Activated CD4-positive, alpha-beta T cell treated with anti-CD3 and anti-CD28 coated beads for 48 hours (primary cell): ENCODE data around the gene SORCS2.

Experiments
- DNase-seq: peaks from one replicate; pipeline ENCODE4 v3.0.0-alpha.2; 2020

The SORCS2 gene

GRCh38 chr4:7763106-7763505 is 570.8 kb downstream of the SORCS2 start:
- no peak for DNase-seq

GRCh38 chr4:7763788-7764187 is 571.5 kb downstream of the SORCS2 start:
- no peak for DNase-seq

- no peak for DNase-seq
Observed at GRCh38 chr4:7764466-7764865, 572.1 kb downstream of the SORCS2 start.

GRCh38 chr4:7765666-7766065 is 573.3 kb downstream of the SORCS2 start:
- no peak for DNase-seq

DNA sequence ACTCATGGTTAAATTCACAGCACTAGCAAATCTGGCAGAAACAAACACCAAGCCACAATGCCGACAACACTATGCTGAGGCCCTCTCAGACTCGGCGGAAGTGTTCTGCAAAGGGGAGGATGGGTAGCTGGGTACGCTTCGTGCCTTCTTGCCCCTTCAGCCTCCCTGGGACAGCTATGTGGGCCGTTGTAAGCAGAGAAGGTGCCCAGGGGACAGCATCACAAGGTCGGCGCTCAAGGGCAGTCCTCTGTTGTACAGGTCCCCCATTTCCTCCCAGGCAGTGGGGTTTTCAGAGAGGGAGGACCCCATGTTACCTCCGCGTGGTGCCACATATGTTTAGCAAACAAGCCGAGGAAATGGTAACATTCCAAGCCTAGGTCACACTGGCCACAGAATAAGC is 573.7 kb downstream of the SORCS2 start:
- no peak for DNase-seq

- DNase-seq = no peak
Observed at GRCh38 chr4:7766661-7767345, 574.5 kb downstream of the SORCS2 start.

DNA sequence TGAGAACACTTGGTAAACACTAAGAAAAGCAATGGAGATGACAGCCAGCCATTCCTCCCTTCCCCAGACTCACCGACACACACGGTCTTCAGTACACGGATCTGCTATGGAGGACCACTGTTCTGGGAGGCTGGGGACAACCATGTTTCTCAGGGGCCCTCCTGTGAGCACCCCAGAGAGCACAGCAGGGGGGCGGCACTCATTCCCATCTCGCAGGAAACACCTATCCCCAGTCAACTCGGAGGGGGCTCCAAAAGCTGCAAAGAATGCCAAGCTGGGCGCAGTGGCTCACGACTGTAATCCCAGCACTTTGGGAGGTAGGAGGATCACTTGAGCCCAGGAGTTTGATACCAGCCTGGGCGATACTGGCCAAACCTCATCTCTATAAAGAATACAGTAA is 575.2 kb downstream of the SORCS2 start:
- DNase-seq = no peak

DNA sequence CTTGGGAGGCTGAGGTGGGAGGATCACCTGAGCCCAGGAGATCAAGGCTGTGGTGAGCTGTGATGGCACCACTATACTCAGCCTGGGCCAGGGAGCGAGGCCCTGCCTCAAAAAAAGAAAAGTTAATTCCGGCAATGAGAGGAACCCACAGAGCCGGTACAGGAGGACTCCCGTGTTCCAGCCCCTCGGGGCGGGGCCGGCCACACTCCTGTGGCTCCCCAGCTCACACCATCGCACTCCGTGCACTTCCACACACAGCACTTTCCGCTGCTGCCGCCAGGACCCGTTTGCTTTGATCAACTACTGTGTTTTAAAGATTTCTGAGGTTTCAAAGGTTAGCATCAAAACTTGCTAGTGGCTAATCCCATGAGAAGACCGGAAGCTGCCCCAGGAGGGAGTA is 575.6 kb downstream of the SORCS2 start:
- DNase-seq = no peak

DNA sequence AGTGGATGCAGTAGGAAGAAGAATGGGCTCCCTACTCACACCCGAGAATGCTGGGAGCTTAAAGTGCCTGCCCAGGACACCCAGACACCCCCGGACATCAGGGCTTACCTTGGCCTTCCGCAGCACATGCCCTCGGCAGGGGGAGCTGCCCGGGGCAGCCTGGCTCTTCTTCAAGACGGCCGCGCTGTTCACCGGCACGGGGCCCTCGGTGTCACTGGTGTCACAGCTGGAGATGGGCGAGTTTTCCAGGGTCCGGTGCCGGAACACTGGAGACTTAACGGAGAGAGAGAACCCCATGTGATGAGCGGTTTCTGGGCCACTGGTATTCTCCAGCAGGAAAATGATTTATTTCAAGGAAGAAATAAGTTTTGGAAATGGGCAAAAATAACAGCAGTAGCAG is 576.4 kb downstream of the SORCS2 start:
- no peak for DNase-seq

DNA sequence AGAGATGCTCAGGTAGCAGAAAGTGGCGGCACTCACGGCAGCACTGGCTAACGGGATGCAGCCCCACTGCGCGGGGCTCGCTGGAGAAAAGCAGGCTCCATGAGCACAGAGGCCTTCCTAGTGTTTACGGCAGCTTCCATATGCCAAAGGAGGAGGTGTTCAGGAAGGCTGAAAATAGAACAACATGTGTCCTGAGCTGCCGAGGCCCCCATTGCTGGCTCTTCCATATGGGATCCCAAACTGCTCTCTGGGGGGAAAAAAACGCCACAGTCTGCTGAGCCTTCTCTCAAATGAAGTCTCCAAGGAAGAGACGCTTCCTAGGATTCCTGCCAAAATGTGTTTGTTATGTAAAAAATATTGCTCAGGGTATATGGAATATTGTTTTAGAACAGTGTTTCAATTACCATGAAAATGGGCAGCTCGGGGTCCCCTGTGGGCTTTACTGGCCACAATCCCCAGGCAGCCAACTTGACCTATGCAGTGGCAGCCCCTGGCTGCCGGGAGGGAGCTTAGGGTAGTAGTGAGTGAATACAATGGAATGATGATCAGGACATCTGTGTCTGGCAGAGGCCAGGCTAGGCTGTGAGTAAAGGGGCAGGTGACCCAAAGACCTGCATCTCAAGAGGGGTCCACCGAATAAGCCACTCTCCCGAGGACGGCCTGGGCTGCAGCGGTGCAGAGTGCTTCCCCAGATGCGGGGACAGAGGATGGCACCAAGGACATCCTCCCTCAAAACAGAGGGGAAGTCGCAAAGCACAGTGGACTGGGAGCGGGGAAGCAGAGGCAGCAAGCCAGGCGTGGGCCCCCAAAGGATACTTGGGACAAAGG is 577.3 kb downstream of the SORCS2 start:
- DNase-seq = no peak

DNA sequence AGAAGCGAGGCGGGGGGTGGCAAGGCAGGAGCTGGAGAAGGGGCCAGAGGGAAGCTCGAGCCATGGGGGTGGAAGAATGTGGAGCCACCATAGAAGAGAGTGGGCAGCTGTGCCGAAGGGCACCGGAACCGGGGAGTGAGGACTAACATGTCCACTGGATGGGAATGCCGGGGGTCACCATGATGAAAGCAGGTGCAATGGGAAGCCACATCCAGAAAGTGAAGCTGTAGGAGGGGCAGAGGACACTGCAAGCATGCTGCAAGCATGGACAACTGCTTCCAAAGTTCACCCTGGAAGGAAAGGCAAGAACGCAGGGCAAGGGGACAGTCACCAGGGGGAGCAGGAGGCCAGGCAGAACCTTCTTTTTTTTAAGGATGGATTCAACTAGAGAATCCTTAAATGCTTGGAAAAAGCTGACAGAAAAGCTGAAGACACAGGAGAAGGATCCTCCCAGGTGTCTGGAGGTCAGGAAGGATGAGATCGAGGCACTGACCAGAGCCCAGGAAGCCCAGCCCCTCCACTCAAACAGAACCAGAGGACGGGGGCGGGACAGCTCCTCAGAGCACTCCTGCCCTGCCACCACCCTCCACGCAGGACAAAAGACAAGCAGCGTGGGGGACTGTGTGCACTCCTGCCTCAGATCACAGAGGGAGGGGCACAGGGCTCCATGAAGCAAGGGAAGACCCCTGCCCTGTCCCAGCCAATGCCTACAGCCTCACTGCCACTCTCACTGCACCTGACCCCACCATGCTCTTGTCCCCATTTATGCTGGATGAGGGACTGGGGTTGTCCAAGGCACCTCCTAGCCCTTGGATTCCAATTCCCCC is 578.1 kb downstream of the SORCS2 start:
- DNase-seq = peak; percentile 33

GRCh38 chr4:7771056-7771455 is 578.7 kb downstream of the SORCS2 start:
- peak; percentile 58 for DNase-seq

GRCh38 chr4:7771541-7772507 is 579.5 kb downstream of the SORCS2 start:
- DNase-seq = no peak

DNA sequence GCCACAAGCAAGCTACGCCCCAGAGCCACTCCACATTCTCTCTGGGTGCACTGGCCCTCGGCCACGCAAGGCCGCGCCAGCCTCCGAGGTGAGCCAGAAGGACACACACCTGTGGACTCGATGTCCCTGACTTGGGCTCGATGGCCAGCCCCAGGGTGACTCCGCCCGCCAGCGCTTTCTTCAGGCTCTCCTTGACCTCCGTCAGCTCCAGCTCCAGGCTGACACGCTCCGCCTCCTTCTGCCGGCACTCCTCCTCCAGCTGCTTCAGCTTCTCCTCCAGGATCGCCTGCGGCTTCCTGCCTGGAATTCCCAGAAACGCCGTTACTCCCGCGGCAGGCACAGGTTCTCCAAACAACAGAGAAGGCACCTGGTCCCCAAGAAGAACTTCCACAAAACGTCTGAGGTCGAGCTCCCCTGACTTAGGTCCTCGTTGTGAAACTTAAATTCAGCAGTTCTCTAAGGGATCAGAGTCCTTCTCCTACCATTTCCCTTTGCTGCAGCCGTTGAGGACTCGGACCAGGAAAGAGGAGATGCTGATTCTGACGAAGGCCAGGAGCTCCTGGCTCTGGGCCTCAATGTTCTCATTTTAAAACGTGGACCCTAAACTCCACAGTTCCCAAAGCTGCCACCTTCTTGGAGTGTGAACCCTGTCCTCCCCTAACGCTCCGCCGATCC is 580.5 kb downstream of the SORCS2 start:
- DNase-seq = no peak

DNA sequence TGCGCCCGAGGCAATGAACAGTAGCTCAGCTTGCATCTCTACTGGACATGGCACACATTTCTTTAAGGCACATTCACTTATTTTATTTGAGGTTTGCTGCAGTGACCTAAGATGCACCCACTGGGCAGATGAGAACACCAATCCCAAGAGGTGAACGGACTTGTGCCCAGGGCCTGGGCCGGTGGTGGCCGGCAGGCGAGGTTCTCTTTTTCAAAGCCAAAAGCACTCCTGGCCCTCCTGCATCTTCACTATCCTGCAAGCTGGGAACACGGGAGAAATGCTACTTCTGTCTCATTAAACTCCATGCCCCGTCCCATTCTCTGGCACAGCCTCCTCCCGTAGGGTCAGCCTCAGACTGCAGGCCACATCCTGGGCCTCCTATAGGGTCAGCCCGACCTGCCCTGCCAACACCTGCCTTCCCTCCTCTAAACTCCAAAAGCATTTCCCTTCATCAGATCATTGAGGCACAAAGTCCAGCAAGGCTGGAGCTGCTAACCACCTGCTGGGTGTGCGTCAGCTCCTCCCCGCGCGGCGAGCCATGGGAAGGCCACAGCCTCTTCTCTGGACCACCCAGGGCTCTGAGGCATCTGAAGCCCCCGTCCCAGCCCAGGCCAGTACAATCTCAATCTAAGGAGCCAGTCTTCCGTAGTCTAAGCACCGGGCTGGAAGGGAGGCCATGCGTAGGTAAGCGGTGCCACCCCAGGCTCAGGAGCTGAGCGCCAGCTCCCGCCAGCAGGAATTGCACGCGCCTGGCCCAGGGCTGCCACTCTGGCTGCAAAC is 581.3 kb downstream of the SORCS2 start:
- no peak for DNase-seq

DNA sequence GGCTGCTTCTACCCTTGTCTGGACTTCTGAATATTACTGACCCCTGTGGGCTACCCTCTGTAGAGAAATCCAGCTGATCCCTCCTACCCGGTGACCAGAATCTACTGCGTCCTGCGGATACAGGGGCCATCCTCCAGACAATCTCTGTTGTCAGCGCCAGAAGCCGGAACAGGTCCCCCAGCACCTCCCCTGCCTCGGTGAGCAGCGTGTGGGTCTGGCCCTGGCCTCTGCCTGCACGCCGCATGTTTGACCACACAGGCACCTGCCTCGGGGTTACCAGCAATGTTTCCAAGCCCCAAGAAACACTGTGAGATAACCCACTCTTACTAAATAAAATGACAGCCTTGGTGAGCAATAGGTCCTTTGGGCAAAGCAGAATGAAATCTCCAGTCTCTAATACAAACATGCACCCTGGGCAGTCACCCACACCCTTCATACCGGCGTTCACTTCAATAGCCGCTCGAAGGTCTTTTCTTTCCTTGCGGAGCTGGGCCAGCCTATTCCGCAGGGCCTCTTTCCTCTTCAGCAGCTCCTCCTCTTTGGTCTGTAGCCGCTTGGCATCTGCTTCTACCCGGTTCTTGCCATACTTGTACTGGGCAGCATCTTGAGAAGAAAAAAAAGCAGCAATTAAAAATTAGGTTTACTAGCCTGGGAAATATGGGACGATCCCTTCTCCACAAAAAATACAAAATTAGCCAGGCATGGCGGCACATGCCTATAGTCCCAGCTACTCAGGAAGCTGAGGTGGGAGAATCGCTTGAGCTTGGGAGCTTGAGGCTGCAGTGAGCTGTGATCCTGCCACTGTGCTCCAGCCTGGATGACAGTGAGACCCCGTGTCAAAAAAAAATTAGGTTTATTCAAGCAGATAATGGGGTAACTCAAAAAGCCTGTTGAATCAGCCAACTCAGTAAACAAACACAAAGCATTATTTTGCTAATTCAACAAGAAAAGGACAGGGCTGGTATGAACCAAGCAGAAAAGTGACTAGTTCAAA is 582.3 kb downstream of the SORCS2 start:
- DNase-seq = no peak

DNA sequence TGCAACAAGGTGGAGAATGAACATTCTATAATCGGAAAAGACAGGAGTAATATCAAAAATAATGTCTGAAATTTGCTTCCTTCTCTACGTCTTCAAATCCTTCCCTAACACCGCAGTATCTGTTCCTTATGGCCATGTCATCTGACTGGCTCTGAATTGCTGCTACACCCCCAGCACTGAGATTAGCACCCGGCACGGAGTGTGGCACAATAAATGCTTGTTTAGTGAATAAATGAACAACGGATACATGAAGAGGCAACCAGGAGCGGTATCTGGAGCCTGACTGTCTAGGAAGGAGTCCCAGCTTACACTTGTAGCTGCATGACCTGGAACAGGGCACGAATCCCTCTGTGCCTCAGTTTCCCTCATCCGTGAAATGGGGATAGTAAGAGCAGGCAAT is 583.1 kb downstream of the SORCS2 start:
- DNase-seq = no peak

DNA sequence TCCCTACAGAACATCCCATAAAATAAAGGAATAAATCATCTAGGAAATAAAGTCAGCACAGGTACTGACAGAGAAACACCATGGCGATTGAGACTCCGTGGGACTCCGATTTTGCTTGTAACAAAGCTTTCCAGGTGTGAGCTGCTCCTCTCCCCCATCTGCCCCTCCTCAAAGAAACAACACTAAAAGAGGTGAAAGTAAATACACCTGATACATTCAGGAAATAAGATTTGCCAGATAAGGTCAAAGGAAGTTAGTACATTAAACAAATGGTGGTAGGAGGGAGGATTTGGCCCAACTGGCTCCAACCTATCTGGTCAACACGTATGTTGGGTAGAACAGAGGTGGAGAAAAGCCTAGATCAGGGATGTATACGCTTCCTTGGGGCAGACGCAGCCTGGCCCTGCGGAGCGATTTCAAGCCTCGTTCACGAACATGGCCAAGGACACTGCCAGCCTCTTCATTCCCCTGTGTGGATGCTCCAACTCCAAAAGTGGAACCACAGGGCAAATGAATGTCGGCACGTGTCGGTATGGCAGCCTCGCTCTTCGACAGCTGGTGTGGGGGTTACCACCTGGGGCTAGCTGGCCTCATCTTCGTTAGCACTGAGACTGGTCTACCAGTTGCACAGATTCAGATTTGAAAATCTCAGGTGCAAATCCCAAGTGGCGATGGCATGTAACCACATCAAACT is 584.8 kb downstream of the SORCS2 start:
- DNase-seq = no peak
